OCI-LY7 (cell line): Measurements from ENCODE around the gene SH2D6.

Experiments
- CTCF ChIP-seq: fragments of 200-600 bp; sonication (generic); conservative IDR thresholded peaks from 2 replicates; pipeline ENCODE4 v1.5.1; 2014; ENCODE audit warnings: mild to moderate bottlenecking, antibody characterized with exemption, low read length, moderate library complexity, mixed read lengths
- EZH2phosphoT487 ChIP-seq: fragments of 200-600 bp; sonication (generic); IDR thresholded peaks from 2 replicates; pipeline ENCODE4 v1.6.1; 2018; ENCODE audit warnings: low read depth, borderline replicate concordance, mild to moderate bottlenecking, mixed run types, antibody characterized with exemption, low read length, moderate library complexity, mixed read lengths

GRCh38 chr2:85457043-85457442 lies 38.5 kb downstream of the SH2D6 start:
- no peak for TF ChIP-seq EZH2phosphoT487
- TF ChIP-seq CTCF, result no peak
